ENCODE results near the gene MNT.

MNT gene

GRCh38 chr17:2376107-2376506, 24.8 kb downstream of the MNT start:
- in situ Hi-C loops (cut with HindIII; ENCODE audit: low sequenced_read_pairs) = no loop called here
- H3K4me3 ChIP-seq (ENCODE audit: low read depth, low read length) = no peak overlapping the region
- DNase-seq (ENCODE audit: low read depth, low spot score) = no peak
- TF ChIP-seq CTCF (IDR thresholded peaks at IDR 0.05; ENCODE audit: low read depth, low read length) = no peak

- in situ Hi-C loops (cut with HindIII; ENCODE audit: low sequenced_read_pairs) = no loop called here
- TF ChIP-seq CTCF (IDR thresholded peaks at IDR 0.05; ENCODE audit: low read depth, low read length) = no peak
- no peak for DNase-seq (ENCODE audit: low read depth, low spot score)
- no peak overlapping the region for H3K4me3 ChIP-seq (ENCODE audit: low read depth, low read length)
Observed at GRCh38 chr17:2375406-2375805, 25.5 kb downstream of the MNT start.

GRCh38 chr17:2374549-2375285, 26.1 kb downstream of the MNT start:
- H3K4me3 ChIP-seq (ENCODE audit: low read depth, low read length) = no peak overlapping the region
- DNase-seq (ENCODE audit: low read depth, low spot score) = no peak
- in situ Hi-C loops (cut with HindIII; ENCODE audit: low sequenced_read_pairs) = no loop called here
- TF ChIP-seq CTCF (IDR thresholded peaks at IDR 0.05; ENCODE audit: low read depth, low read length) = no peak

- no peak for DNase-seq (ENCODE audit: low read depth, low spot score)
- in situ Hi-C loops (cut with HindIII; ENCODE audit: low sequenced_read_pairs) = no loop called here
- TF ChIP-seq CTCF (IDR thresholded peaks at IDR 0.05; ENCODE audit: low read depth, low read length) = no peak
- no peak overlapping the region for H3K4me3 ChIP-seq (ENCODE audit: low read depth, low read length)
Observed at GRCh38 chr17:2373179-2373578, 27.7 kb downstream of the MNT start.

- no peak for DNase-seq (ENCODE audit: low read depth, low spot score)
- H3K4me3 ChIP-seq (ENCODE audit: low read depth, low read length) = no peak overlapping the region
- no peak for TF ChIP-seq CTCF (IDR thresholded peaks at IDR 0.05; ENCODE audit: low read depth, low read length)
- in situ Hi-C loops (cut with HindIII; ENCODE audit: low sequenced_read_pairs) = no loop called here
Observed at GRCh38 chr17:2372681-2373080, 28.2 kb downstream of the MNT start.

GRCh38 chr17:2372180-2372579, 28.7 kb downstream of the MNT start:
- no peak for DNase-seq (ENCODE audit: low read depth, low spot score)
- in situ Hi-C loops (cut with HindIII; ENCODE audit: low sequenced_read_pairs) = no loop called here
- TF ChIP-seq CTCF (IDR thresholded peaks at IDR 0.05; ENCODE audit: low read depth, low read length) = no peak
- no peak overlapping the region for H3K4me3 ChIP-seq (ENCODE audit: low read depth, low read length)
